ENCODE data around the gene PRMT3. TPM values are rescaled to one million over a fixed set of nuclear protein-coding genes. Genes with fewer than 3 reads are reported as not detected.
"Not testable (repeated sequence)": the region's sequence is repeated elsewhere in the genome, so short reads cannot be mapped to it uniquely, and the experiment has no call there.

Gene PRMT3
- total RNA-seq, 1 experiment from 2014 or later = 49.5 TPM

DNA sequence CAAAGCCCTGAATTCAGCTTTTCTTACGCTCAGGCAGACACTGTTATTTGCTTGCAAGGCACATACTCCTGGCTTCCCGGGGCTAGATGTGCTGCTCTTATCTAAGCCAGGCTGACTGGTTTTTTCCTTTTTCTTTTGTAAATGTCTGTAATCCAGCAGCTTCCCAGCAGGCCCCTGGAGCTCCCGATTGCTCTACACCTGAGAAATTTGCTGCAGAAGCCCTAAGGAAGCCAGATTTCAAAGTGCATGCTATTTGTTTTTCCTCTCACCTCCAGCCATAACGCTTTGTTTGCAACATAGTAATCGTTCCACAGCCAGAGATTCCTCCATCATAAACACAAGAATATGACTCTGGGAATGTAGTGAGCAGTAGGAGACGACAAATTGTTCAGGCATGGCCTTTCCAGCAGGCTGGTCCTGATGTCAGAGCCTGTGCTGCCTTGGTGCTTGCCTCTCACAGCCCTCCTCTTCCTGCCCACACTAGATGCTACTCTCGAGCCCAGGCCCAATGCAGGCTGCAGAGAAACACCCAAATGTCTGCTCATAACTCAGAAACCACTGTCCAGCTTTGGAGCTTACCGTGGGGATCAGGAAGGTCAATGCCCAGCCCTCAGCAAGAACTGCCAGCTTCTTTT lies 157.2 kb downstream of the PRMT3 start:
- Histone ChIP-seq H3K27me3 (no peaks in the 10 kb centered on the region), H3K27ac (no peak overlapping the region), H3K36me3 (no peaks in the 10 kb centered on the region), H3K4me1 (no peaks in the 10 kb centered on the region), H3K9me3 (replicated peaks) (peaks cover 6% of the 10 kb centered on the region; the same call in 1 of the 2 replicates), H3K4me3 (no peak overlapping the region)
- DNase-seq = no peak

DNA sequence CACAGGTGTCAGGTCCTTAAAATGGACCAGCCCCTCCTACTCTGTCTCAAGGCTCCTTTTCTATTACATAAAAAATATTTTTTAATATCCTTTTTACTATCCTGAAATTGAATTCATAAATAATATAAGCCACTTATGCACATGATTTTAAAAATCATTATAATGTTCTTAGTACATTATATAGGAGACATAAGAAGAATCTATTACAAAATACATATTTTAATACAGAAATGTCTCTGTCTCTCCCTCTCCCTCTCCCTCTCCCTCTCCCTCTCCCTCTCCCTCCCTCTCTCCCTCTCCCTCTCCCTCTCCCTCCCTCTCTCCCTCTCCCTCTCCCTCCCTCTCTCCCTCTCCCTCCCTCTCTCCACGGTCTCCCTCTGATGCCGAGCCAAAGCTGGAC lies 159.9 kb downstream of the PRMT3 start:
- Histone ChIP-seq H3K9me3 (replicated peaks) (0 out of 2 replicates have a peak, but pooled peaks cover 3% of the 10 kb centered on the region), H3K27me3 (no peaks in the 10 kb centered on the region), H3K4me3 (no peak overlapping the region), H3K4me1 (no peaks in the 10 kb centered on the region), H3K36me3 (no peaks in the 10 kb centered on the region), H3K27ac (no peak overlapping the region)
- no peak for DNase-seq

DNA sequence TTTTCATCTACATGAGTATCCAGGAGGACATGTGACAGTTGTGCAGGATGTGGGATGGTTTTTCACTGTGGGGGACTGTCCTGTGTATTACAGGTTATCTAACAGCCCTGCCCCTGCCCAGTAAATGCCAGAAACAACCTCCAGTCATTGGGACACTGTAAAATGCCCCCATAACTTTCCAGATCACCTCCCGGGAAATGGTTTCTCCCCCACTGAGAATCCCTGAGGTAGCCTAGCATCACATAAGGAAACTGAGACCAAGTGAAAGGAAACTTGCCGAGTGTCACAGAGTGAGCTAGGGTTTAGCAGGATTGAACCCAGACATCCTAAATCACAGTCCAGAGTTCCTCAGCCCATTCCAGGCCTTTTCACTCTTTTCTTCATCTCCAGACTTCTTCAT lies 163.6 kb downstream of the PRMT3 start:
- DNase-seq = no peak
- Histone ChIP-seq H3K27me3 (no peaks in the 10 kb centered on the region), H3K27ac (no peak overlapping the region), H3K36me3 (no peaks in the 10 kb centered on the region), H3K4me3 (no peak overlapping the region), H3K9me3 (replicated peaks) (0 out of 2 replicates have a peak, but pooled peaks cover under 1% of the 10 kb centered on the region), H3K4me1 (no peaks in the 10 kb centered on the region)

DNA sequence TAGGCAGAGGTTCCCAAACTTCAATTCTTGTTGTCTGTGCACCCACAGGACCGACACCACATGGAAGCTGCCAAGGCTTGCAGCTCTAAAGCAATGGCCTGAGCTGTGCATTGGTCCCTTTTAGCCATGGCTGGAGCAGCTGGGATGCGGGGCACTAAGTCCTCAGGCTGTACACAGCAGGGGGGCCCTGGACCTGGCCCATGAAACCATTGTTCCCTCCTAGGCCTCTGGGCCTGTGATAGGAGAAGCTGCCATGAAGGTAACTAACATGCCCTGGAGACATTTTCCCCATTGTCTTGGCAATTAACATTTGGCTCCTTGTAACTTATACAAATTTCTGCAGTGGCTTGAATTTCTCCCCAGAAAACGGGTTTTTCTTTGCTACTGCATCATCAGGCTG lies 168.3 kb downstream of the PRMT3 start:
- Histone ChIP-seq H3K36me3 (no peaks in the 10 kb centered on the region), H3K27ac (no peak overlapping the region)
- no peak for DNase-seq

DNA sequence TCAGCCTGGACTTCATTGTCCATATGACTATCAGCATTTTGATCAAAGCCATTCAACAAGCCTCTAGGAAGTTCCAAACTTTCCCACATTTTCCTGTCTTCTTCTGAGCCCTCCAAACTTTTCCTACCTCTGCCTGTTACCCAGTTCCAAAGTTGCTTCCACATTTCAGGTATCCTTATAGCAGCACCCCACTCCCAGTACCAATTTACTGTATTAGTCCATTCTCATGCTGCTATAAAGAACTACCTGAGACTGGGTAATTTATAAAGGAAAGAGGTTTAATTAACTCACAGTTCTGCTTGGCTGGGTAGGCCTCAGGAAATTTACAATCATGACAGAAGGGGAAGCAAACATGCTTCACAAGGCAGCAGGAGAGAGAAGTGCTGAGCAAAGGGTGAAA lies 168.9 kb downstream of the PRMT3 start:
- not testable (repeated sequence) for H3K4me1 ChIP-seq; H3K27me3 ChIP-seq; H3K27ac ChIP-seq; H3K36me3 ChIP-seq; H3K9me3 ChIP-seq (replicated peaks); DNase-seq; H3K4me3 ChIP-seq

More for the DNA sequence above, 168.3 kb downstream of the PRMT3 start:
- no peaks in the 10 kb centered on the region for H3K27me3 ChIP-seq
- H3K4me3 ChIP-seq = no peak overlapping the region
- H3K9me3 ChIP-seq (replicated peaks) = 0 out of 2 replicates have a peak, but pooled peaks cover 5% of the 10 kb centered on the region
- H3K4me1 ChIP-seq = no peaks in the 10 kb centered on the region

DNA sequence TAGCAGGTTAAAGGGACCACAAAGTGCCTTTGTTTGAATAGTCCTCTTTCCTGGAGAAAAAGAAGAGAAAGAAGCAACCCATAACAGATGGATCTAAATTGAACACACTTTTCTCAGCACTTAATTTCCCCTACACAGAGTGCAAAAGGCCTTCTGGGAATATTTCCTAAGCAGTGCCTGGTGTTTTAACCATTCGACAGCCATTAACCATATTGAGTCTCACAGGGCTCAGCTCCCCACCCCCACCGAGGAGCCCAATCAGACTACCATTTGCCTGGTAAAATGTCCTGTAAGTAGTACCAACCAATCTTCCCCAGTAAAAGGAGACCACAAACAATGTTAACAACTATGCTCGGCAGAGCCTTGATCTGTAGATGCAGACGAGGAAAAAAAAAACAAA lies 171.2 kb downstream of the PRMT3 start:
- Histone ChIP-seq H3K4me3 (no peak overlapping the region), H3K36me3 (no peaks in the 10 kb centered on the region), H3K27ac (no peak overlapping the region), H3K4me1 (no peaks in the 10 kb centered on the region), H3K9me3 (replicated peaks) (0 out of 2 replicates have a peak, but pooled peaks cover 5% of the 10 kb centered on the region), H3K27me3 (no peaks in the 10 kb centered on the region)
- DNase-seq = no peak

Other genes with a start within 250 kb of the PRMT3 start
- gene DBX1, start 227.2 kb upstream of the PRMT3 start, total RNA-seq (2014; rRNA removed; shearing (Covaris generic)) = 2.5 and 2.9 TPM in 2 replicates
- 0.28 and 0.38 TPM in 2 replicates for gene HTATIP2, start 24.0 kb upstream of the PRMT3 start, total RNA-seq (2014; rRNA removed; shearing (Covaris generic))
- gene SLC6A5, start 211.9 kb downstream of the PRMT3 start, total RNA-seq (2014; rRNA removed; shearing (Covaris generic)) = not detected in 2 replicates